Stomach (tissue), 19 donors: ENCODE results near the gene ATP2B3. TPM values are rescaled to one million over a fixed set of nuclear protein-coding genes. Genes with fewer than 3 reads are reported as not detected.

Experiments
- DNase-seq, 2 donors: peaks; one replicate each; pipeline versions ENCODE4 v3.0.0 to v3.0.0-alpha.2; 2013 to 2019
- H3K27ac ChIP-seq, 5 donors: fragments of 200-600 bp in 4 of 5; sonication (generic) in 4 of 5; one replicate each; pipeline ENCODE4 v1.5.1; 2013 to 2019; ENCODE audit warnings: mild to moderate bottlenecking in 1 of 5, moderate library complexity in 1 of 5
- H3K27me3 ChIP-seq, 3 donors: fragments of 200-600 bp; sonication (generic); one replicate each; pipeline ENCODE4 v1.5.1; 2017 to 2019; ENCODE audit warnings: mixed run types in 1 of 3
- H3K36me3 ChIP-seq, 4 donors: fragments of 200-600 bp; sonication (generic); 1 replicate in 3 of 4; 2 replicates in 1 of 4; pipeline ENCODE4 v1.5.1; 2016 to 2019
- H3K4me1 ChIP-seq, 4 donors: fragments of 200-600 bp; sonication (generic); one replicate each; pipeline ENCODE4 v1.5.1; 2016 to 2019
- H3K4me3 ChIP-seq, 4 donors: fragments of 200-600 bp; sonication (generic) in 3 of 4; one replicate each; pipeline ENCODE4 v1.5.1; 2016 to 2019; ENCODE audit warnings: mild to moderate bottlenecking in 1 of 4
- H3K9me3 ChIP-seq, 4 donors: fragments of 200-600 bp; sonication (generic); one replicate each; pipeline ENCODE4 v1.5.1; 2016 to 2019
- CTCF ChIP-seq, 7 experiments: fragments of 450-650 bp in 4 of 7; fragments of 200-600 bp in 3 of 7; sonication (generic) in 3 of 7; IDR thresholded peaks; one replicate each; pipeline ENCODE4 v1.5.1; 2016 to 2019; ENCODE audit warnings: antibody characterized with exemption in 7 of 7, control low read depth in 2 of 7, mild to moderate bottlenecking in 1 of 7
- EP300 ChIP-seq: sonication (generic); formaldehyde crosslinking; IDR thresholded peaks from one replicate; pipeline ENCODE4 v1.6.1; 2017; ENCODE audit warnings: antibody characterized with exemption
- POLR2A ChIP-seq, 4 donors: fragments of 450-650 bp; IDR thresholded peaks; one replicate each; pipeline ENCODE4 v1.6.1; 2016; ENCODE audit warnings: antibody characterized with exemption in 4 of 4, control low read depth in 2 of 4, mild to moderate bottlenecking in 1 of 4, moderate library complexity in 1 of 4
- POLR2AphosphoS5 ChIP-seq, 3 donors: sonication (generic); formaldehyde crosslinking; IDR thresholded peaks; one replicate each; pipeline ENCODE4 v1.6.1; 2016; ENCODE audit warnings: antibody characterized with exemption in 3 of 3
- WGBS, 5 donors: extraction: QIAGEN DNeasy Blood & Tissue Kit in 3 of 5; methylation state at CpG; one replicate each; pipeline versions ENCODE4 v1.1.5 to v1.1.7; 2013 to 2018; 5-methylcytosine and 5-hydroxymethylcytosine counted together
- intact Hi-C: fragments of 100-400 bp; cut with DNase I; formaldehyde crosslinking; loops from one replicate; pipeline ENCODE4 v1.15.1; 2023; ENCODE audit warnings: low total_unique reads
- long read RNA-seq, 10 donors: transcript quantifications; one replicate each; lab custom pipeline, GENCODE V29; 2026
- polyA plus RNA-seq, 3 donors: library from polyadenylated mRNA; stranded (reverse); fragments of 200-250 nt; gene quantifications; one replicate each; pipeline ENCODE4 v1.2.3, GENCODE V29; 2013
- total RNA-seq, 5 donors: library from RNA; depleted of rRNA; stranded (reverse); fragments of >200 nt; gene quantifications; one replicate each; pipeline versions ENCODE4 v1.1.0 to v1.2.3, GENCODE V29; 2014 to 2016
- donor health status: healthy with polysubstance abuse.
- donor health status: Bipolar disorder and iron deficiency.
- donor health status: healthy.

The ATP2B3 gene
- total RNA-seq: under 1 TPM in 1 of 5 donors, not detected in 4; 0.55 TPM
- under 1 TPM in 1 of 3 donors, not detected in 2; 0.03 TPM for polyA plus RNA-seq
- long read RNA-seq, donor 1: 0 reads
- long read RNA-seq, donor 2: 0 reads
- long read RNA-seq, donor 3: 0 reads
- long read RNA-seq, donor 4: 0 reads
- long read RNA-seq, donor 5: 0 reads
- long read RNA-seq, donor 6: 0 reads
- long read RNA-seq, donor 7: 0 reads
- long read RNA-seq, donor 8: 0 reads
- long read RNA-seq, donor 9: 0 reads
- long read RNA-seq, donor 10: 0 reads

- DNase-seq: peak in 1 of 2 donors; percentile 36
- intact Hi-C loops: no loop called here
- H3K27me3 ChIP-seq: peaks cover 10 to 60% (median 60%) of the 10 kb centered on the region in 3 donors
- H3K9me3 ChIP-seq: no peaks in the 10 kb centered on the region
- H3K4me3 ChIP-seq: no peak within 1 kb of the TSS
- H3K27ac ChIP-seq: no peak within 1 kb of the TSS
- WGBS, 5 donors: 0 to 18% (median 11%) methylated on average over 9 to 36 of the region's 50 CpGs; no CpG with 5 or more reads in 1 of the 5 donors
- H3K36me3 ChIP-seq: no peaks in the 10 kb centered on the region
- H3K4me1 ChIP-seq: peaks cover 0 to 5% (median 0%) of the 10 kb centered on the region in 4 donors
- no peak for TF ChIP-seq CTCF (IDR thresholded peaks at IDR 0.05)
- no peak for TF ChIP-seq POLR2A (IDR thresholded peaks at IDR 0.05)
- TF ChIP-seq POLR2AphosphoS5 (IDR thresholded peaks at IDR 0.05): no peak
- TF ChIP-seq EP300: no peak
Measured at GRCh38 chrX:153517423-153517822, at the start of gene ATP2B3. TSS of gene ATP2B3 (plus strand) at chrX:153517642. CDS start at chrX:153536248, 18,606 bp downstream.

- TF ChIP-seq CTCF (IDR thresholded peaks at IDR 0.05): no peak
- TF ChIP-seq POLR2A (IDR thresholded peaks at IDR 0.05): no peak
- TF ChIP-seq EP300: no peak
- no peak for TF ChIP-seq POLR2AphosphoS5 (IDR thresholded peaks at IDR 0.05)
- Histone ChIP-seq H3K4me1 (peaks cover 0 to 22% (median 11%) of the 10 kb centered on the region in 4 donors), H3K27me3 (no peaks in the 10 kb centered on the region), H3K27ac (no peak overlapping the region), H3K9me3 (no peaks in the 10 kb centered on the region), H3K4me3 (no peak overlapping the region), H3K36me3 (peaks cover 0 to 26% (median 6%) of the 10 kb centered on the region in 4 donors)
- intact Hi-C loops: no loop called here
- DNase-seq: peak in 1 of 2 donors; percentile 56
- WGBS, 5 donors: 67 to 87% (median 74%) methylated on average over 3 to 12 of the region's 12 CpGs
Measured at GRCh38 chrX:153468008-153468580, 49.3 kb upstream of the ATP2B3 start.

GRCh38 chrX:153469811-153470410, 47.5 kb upstream of the ATP2B3 start:
- H3K36me3 ChIP-seq: peaks cover 0 to 10% (median 3%) of the 10 kb centered on the region in 4 donors
- no peaks in the 10 kb centered on the region for H3K27me3 ChIP-seq
- peak overlapping the region; percentile 61 to 81 (median 66) for H3K4me3 ChIP-seq
- no peak for DNase-seq
- TF ChIP-seq POLR2A (IDR thresholded peaks at IDR 0.05) (no peak), EP300 (no peak), POLR2AphosphoS5 (IDR thresholded peaks at IDR 0.05) (no peak), CTCF (IDR thresholded peaks at IDR 0.05) (no peak)
- H3K4me1 ChIP-seq: peaks cover 0 to 23% (median 13%) of the 10 kb centered on the region in 4 donors
- intact Hi-C loops: no loop called here
- no peaks in the 10 kb centered on the region for H3K9me3 ChIP-seq
- peak overlapping the region; percentile 70 to 89 (median 77) for H3K27ac ChIP-seq
- 0 to 28% (median 3%) methylated on average over 7 to 32 of the region's 32 CpGs for WGBS, 5 donors
